ENCODE data around the gene VDR. TPM values are rescaled to one million over a fixed set of nuclear protein-coding genes. Genes with fewer than 3 reads are reported as not detected.

VDR gene
- total RNA-seq, 1 experiment from 2014 or later: 22.3 TPM

GRCh38 chr12:47828976-47829482, 75.8 kb downstream of the VDR start:
- peak overlapping the region; percentile 80 for H3K27ac Mint-ChIP-seq (ENCODE audit: low read depth, unreplicated experiment)
- intact Hi-C loops (cut with micrococcal nuclease): loop anchor here (10.0 kb wide), 1 partner anchor 744 kb away; no protein-coding TSS in a partner anchor
- peak; percentile 95 for DNase-seq (ENCODE audit: unreplicated experiment)
- H3K4me3 Mint-ChIP-seq (ENCODE audit: unreplicated experiment): peak overlapping the region; percentile 66
- ChIA-PET CTCF (interaction anchor here (0.6 to 19.9 kb wide), 15 partner anchors 8 to 1089 kb away, joined by 3 to 622 read pairs (median 5); partner anchors contain the start of genes RAPGEF3 and SLC48A1), POLR2A (interaction anchor here (0.6 to 5.3 kb wide), 18 partner anchors 9 to 853 kb away, joined by 3 to 110 read pairs (median 4); partner anchors contain the start of genes CCDC184, HDAC7, KANSL2 and PFKM)
- peaks cover 57% of the 10 kb centered on the region for H3K4me1 Mint-ChIP-seq (ENCODE audit: insufficient read depth, unreplicated experiment)
- no peaks in the 10 kb centered on the region for H3K9me3 Mint-ChIP-seq (ENCODE audit: unreplicated experiment)
- no TSS peak for BruUV-seq (replicated peaks)
- no peaks in the 10 kb centered on the region for H3K27me3 Mint-ChIP-seq (ENCODE audit: insufficient read depth, unreplicated experiment)
- TF ChIP-seq CTCF (IDR thresholded peaks at IDR 0.05; ENCODE audit: unreplicated experiment): no peak
- no peaks in the 10 kb centered on the region for H3K36me3 Mint-ChIP-seq (ENCODE audit: insufficient read depth, unreplicated experiment)

- intact Hi-C loops (cut with micrococcal nuclease): loop anchor here (10.0 kb wide), 1 partner anchor 743 kb away; no protein-coding TSS in a partner anchor
- POLR2A ChIA-PET: interaction anchor here (0.5 to 5.3 kb wide), 20 partner anchors 9 to 355 kb away, joined by 3 to 110 read pairs (median 4); partner anchors contain the start of genes CCDC184, HDAC7, PFKM and RAPGEF3
These were observed 76.5 kb downstream of the VDR start for GRCh38 chr12:47828008-47828975.

GRCh38 chr12:47825173-47825639, 79.6 kb downstream of the VDR start:
- intact Hi-C loops (cut with micrococcal nuclease): loop anchor here (10.0 kb wide), 1 partner anchor 740 kb away; no protein-coding TSS in a partner anchor
- CTCF ChIA-PET: interaction anchor here (1.2 to 19.9 kb wide), 3 partner anchors 14 to 82 kb away, joined by 4 to 622 read pairs (median 96); partner anchors contain the start of gene SLC48A1
- DNase-seq (ENCODE audit: unreplicated experiment): peak; percentile 85
- no peak for TF ChIP-seq CTCF (IDR thresholded peaks at IDR 0.05; ENCODE audit: unreplicated experiment)
- Mint-ChIP-seq H3K36me3 (ENCODE audit: insufficient read depth, unreplicated experiment) (no peaks in the 10 kb centered on the region), H3K27me3 (ENCODE audit: insufficient read depth, unreplicated experiment) (no peaks in the 10 kb centered on the region), H3K9me3 (ENCODE audit: unreplicated experiment) (no peaks in the 10 kb centered on the region), H3K27ac (ENCODE audit: low read depth, unreplicated experiment) (peak overlapping the region; percentile 99), H3K4me1 (ENCODE audit: insufficient read depth, unreplicated experiment) (peaks cover 78% of the 10 kb centered on the region), H3K4me3 (ENCODE audit: unreplicated experiment) (peak overlapping the region; percentile 64)
- BruUV-seq (replicated peaks): no TSS peak
- POLR2A ChIA-PET: interaction anchor here (0.6 to 3.1 kb wide), 9 partner anchors 9 to 451 kb away, joined by 3 to 18 read pairs (median 4); partner anchors contain the start of gene VDR

More at GRCh38 chr12:47828008-47828975, 76.5 kb downstream of the VDR start:
- Mint-ChIP-seq H3K27me3 (ENCODE audit: insufficient read depth, unreplicated experiment) (no peaks in the 10 kb centered on the region), H3K36me3 (ENCODE audit: insufficient read depth, unreplicated experiment) (no peaks in the 10 kb centered on the region), H3K27ac (ENCODE audit: low read depth, unreplicated experiment) (peak overlapping the region; percentile 80), H3K9me3 (ENCODE audit: unreplicated experiment) (no peaks in the 10 kb centered on the region), H3K4me1 (ENCODE audit: insufficient read depth, unreplicated experiment) (peaks cover 64% of the 10 kb centered on the region), H3K4me3 (ENCODE audit: unreplicated experiment) (peak overlapping the region; percentile 66)
- CTCF ChIA-PET: interaction anchor here (0.5 to 19.9 kb wide), 17 partner anchors 8 to 1090 kb away, joined by 3 to 622 read pairs (median 3); partner anchors contain the start of genes RAPGEF3, SLC48A1 and VDR
- no TSS peak for BruUV-seq (replicated peaks)
- no peak for TF ChIP-seq CTCF (IDR thresholded peaks at IDR 0.05; ENCODE audit: unreplicated experiment)
- no peak for DNase-seq (ENCODE audit: unreplicated experiment)
